Caco-2 (cell line): ENCODE results near the gene ARHGDIB. TPM values are rescaled to one million over a fixed set of nuclear protein-coding genes. Genes with fewer than 3 reads are reported as not detected.

Experiments used
- BruUV-seq: library from RNA; stranded (reverse); fragments of 400-500 nt; replicated peaks from 2 replicates; lab custom pipeline; 2021; lab: Mats Ljungman, UMichigan
- CTCF ChIA-PET: fragments of 300-600 bp; sonication (Branson Sonifier 250); formaldehyde crosslinking; loops from one replicate; lab custom pipeline; 2022; ENCODE audit warnings: antibody characterized with exemption; lab: Charles Lee
- POLR2A ChIA-PET: fragments of 300-600 bp; sonication (Branson Sonifier 250); formaldehyde crosslinking; loops from one replicate; lab custom pipeline; 2022; ENCODE audit warnings: antibody characterized with exemption; lab: Charles Lee
- DNase-seq, 2 experiments: peaks; one replicate each; pipeline versions ENCODE4 v3.0.0 to v3.0.0-alpha.2; 2020 to 2022
- H3K27me3 ChIP-seq: replicated peaks from 2 replicates; pipeline ENCODE4 v1.6.0; 2011; ENCODE audit warnings: low read length; ENCODE audit not compliant: control insufficient read depth, insufficient read depth
- H3K36me3 ChIP-seq: 2 replicates; pipeline ENCODE4 v1.5.1; 2011; ENCODE audit warnings: low read length; ENCODE audit not compliant: control insufficient read depth, insufficient read depth
- H3K4me1 ChIP-seq: fragments of 250-450 bp; sonication (Bioruptor Pico); 2 replicates; pipeline ENCODE4 v1.5.1; 2020; ENCODE audit warnings: mild to moderate bottlenecking
- H3K4me3 ChIP-seq: 2 replicates; pipeline ENCODE4 v1.5.1; 2011; ENCODE audit warnings: low read depth, mild to moderate bottlenecking, control low read depth, low read length
- H3K9me3 ChIP-seq: fragments of 250-450 bp; sonication (Bioruptor Pico); 2 replicates; pipeline ENCODE4 v1.5.1; 2020; ENCODE audit warnings: mild to moderate bottlenecking, moderate library complexity
- H3K27ac Mint-ChIP-seq: one replicate; pipeline ENCODE4 v1.8.0; 2022; ENCODE audit warnings: mixed read lengths; ENCODE audit not compliant: unreplicated experiment
- H3K27me3 Mint-ChIP-seq: one replicate; pipeline ENCODE4 v1.8.0; 2022; ENCODE audit warnings: mixed read lengths; ENCODE audit not compliant: insufficient read depth, unreplicated experiment
- H3K36me3 Mint-ChIP-seq: one replicate; pipeline ENCODE4 v1.8.0; 2022; ENCODE audit warnings: mild to moderate bottlenecking, mixed read lengths; ENCODE audit not compliant: insufficient read depth, unreplicated experiment
- H3K4me1 Mint-ChIP-seq: one replicate; pipeline ENCODE4 v1.8.0; 2022; ENCODE audit warnings: low read depth, mixed read lengths; ENCODE audit not compliant: unreplicated experiment
- H3K4me3 Mint-ChIP-seq: one replicate; pipeline ENCODE4 v1.8.0; 2022; ENCODE audit warnings: mild to moderate bottlenecking, moderate library complexity, mixed read lengths; ENCODE audit not compliant: unreplicated experiment
- H3K9me3 Mint-ChIP-seq: one replicate; pipeline ENCODE4 v1.8.0; 2022; ENCODE audit warnings: mixed read lengths; ENCODE audit not compliant: unreplicated experiment
- CTCF ChIP-seq, 2 experiments: fragments of 200-600 bp in 1 of 2; IDR thresholded peaks; 1 replicate in 1 of 2; 2 replicates in 1 of 2; pipeline versions ENCODE4 v1.5.1 to v1.8.0; 2011 to 2022; ENCODE audit warnings: antibody characterized with exemption in 1 of 2, control low read depth in 1 of 2, inconsistent platforms in 1 of 2, low read depth in 1 of 2, low read length in 1 of 2, mild to moderate bottlenecking in 1 of 2, moderate library complexity in 1 of 2; ENCODE audit not compliant: insufficient read depth in 1 of 2, severe bottlenecking in 1 of 2, unreplicated experiment in 1 of 2
- intact Hi-C: fragments of 100-400 bp; cut with micrococcal nuclease; formaldehyde crosslinking; loops from one replicate; pipeline ENCODE4 v1.10.0; 2022; ENCODE audit not compliant: unreplicated experiment
- total RNA-seq: library from RNA; stranded (reverse); gene quantifications from 2 replicates; pipeline ENCODE4 v1.2.3, GENCODE V29; 2022

Gene ARHGDIB
- total RNA-seq, 1 experiment from 2014 or later: 15.9 TPM

GRCh38 chr12:14927267-14927666 lies 34.1 kb downstream of the ARHGDIB start:
- ChIA-PET POLR2A (no interaction called here), CTCF (no interaction called here)
- H3K4me1 Mint-ChIP-seq: peaks cover 28% of the 10 kb centered on the region
- no TSS peak for BruUV-seq
- Histone ChIP-seq H3K4me1 (peaks cover 45% of the 10 kb centered on the region), H3K4me3 (no peak overlapping the region), H3K27me3 (no peaks in the 10 kb centered on the region), H3K9me3 (no peaks in the 10 kb centered on the region), H3K36me3 (no peaks in the 10 kb centered on the region)
- no peaks in the 10 kb centered on the region for H3K9me3 Mint-ChIP-seq
- intact Hi-C loops: no loop called here
- no peak overlapping the region for H3K27ac Mint-ChIP-seq
- H3K36me3 Mint-ChIP-seq: peaks cover 7% of the 10 kb centered on the region
- TF ChIP-seq CTCF (IDR thresholded peaks at IDR 0.05; ENCODE audit: insufficient read depth in 1 of 2, low read depth in 1 of 2, low read length in 1 of 2, severe bottlenecking in 1 of 2, unreplicated experiment in 1 of 2): no peak
- no peak for DNase-seq
- H3K4me3 Mint-ChIP-seq: peak overlapping the region; percentile 71
- H3K27me3 Mint-ChIP-seq: no peaks in the 10 kb centered on the region

GRCh38 chr12:14924541-14924940 lies 36.9 kb downstream of the ARHGDIB start:
- DNase-seq: no peak
- Mint-ChIP-seq H3K36me3 (peaks cover 7% of the 10 kb centered on the region), H3K4me3 (no peak overlapping the region), H3K27ac (no peak overlapping the region), H3K9me3 (no peaks in the 10 kb centered on the region), H3K4me1 (peaks cover 18% of the 10 kb centered on the region), H3K27me3 (no peaks in the 10 kb centered on the region)
- Histone ChIP-seq H3K4me1 (peaks cover 21% of the 10 kb centered on the region), H3K36me3 (no peaks in the 10 kb centered on the region), H3K9me3 (no peaks in the 10 kb centered on the region), H3K4me3 (no peak overlapping the region), H3K27me3 (no peaks in the 10 kb centered on the region)
- ChIA-PET CTCF (no interaction called here), POLR2A (no interaction called here)
- no peak for TF ChIP-seq CTCF (IDR thresholded peaks at IDR 0.05; ENCODE audit: insufficient read depth in 1 of 2, low read depth in 1 of 2, low read length in 1 of 2, severe bottlenecking in 1 of 2, unreplicated experiment in 1 of 2)
- no TSS peak for BruUV-seq
- intact Hi-C loops: no loop called here

GRCh38 chr12:14923944-14924343 lies 37.5 kb downstream of the ARHGDIB start:
- ChIA-PET POLR2A (no interaction called here), CTCF (no interaction called here)
- Histone ChIP-seq H3K9me3 (no peaks in the 10 kb centered on the region), H3K4me1 (peaks cover 15% of the 10 kb centered on the region), H3K36me3 (no peaks in the 10 kb centered on the region), H3K27me3 (no peaks in the 10 kb centered on the region), H3K4me3 (no peak overlapping the region)
- intact Hi-C loops: no loop called here
- DNase-seq: no peak
- Mint-ChIP-seq H3K36me3 (peaks cover 4% of the 10 kb centered on the region), H3K27ac (no peak overlapping the region), H3K4me1 (peaks cover 16% of the 10 kb centered on the region), H3K9me3 (no peaks in the 10 kb centered on the region), H3K27me3 (no peaks in the 10 kb centered on the region), H3K4me3 (no peak overlapping the region)
- BruUV-seq: no TSS peak
- TF ChIP-seq CTCF (IDR thresholded peaks at IDR 0.05; ENCODE audit: insufficient read depth in 1 of 2, low read depth in 1 of 2, low read length in 1 of 2, severe bottlenecking in 1 of 2, unreplicated experiment in 1 of 2): no peak
